H9 (cell line): ENCODE results near the gene ZFP36L1. TPM values are rescaled to one million over a fixed set of nuclear protein-coding genes. Genes with fewer than 3 reads are reported as not detected.

Experiments
- DNase-seq: peaks from one replicate; pipeline ENCODE4 v3.0.0-alpha.2; 2017
- H2AFZ ChIP-seq: one replicate; pipeline ENCODE4 v1.6.1; 2013; ENCODE audit warnings: mild to moderate bottlenecking, low read length, control low read depth, moderate library complexity
- H2AK5ac ChIP-seq: 2 replicates; pipeline ENCODE4 v1.6.1; 2013; ENCODE audit warnings: low read length, control low read depth, mixed read lengths; ENCODE audit not compliant: insufficient read length
- H2BK120ac ChIP-seq: one replicate; pipeline ENCODE4 v1.6.1; 2013; ENCODE audit warnings: low read depth, mild to moderate bottlenecking, low read length, control low read depth, inconsistent platforms; ENCODE audit not compliant: poor library complexity, severe bottlenecking
- H2BK12ac ChIP-seq: 2 replicates; pipeline ENCODE4 v1.6.1; 2013; ENCODE audit warnings: low read length, control low read depth, mixed read lengths, low read depth; ENCODE audit not compliant: insufficient read length
- H2BK15ac ChIP-seq: 2 replicates; pipeline ENCODE4 v1.6.1; 2013; ENCODE audit warnings: low read depth, low read length, control low read depth
- H2BK20ac ChIP-seq: one replicate; pipeline ENCODE4 v1.6.1; 2013; ENCODE audit warnings: low read depth, mild to moderate bottlenecking, low read length, control low read depth, inconsistent platforms; ENCODE audit not compliant: poor library complexity, severe bottlenecking
- H2BK5ac ChIP-seq: 2 replicates; pipeline ENCODE4 v1.6.1; 2013; ENCODE audit warnings: low read length, control low read depth, mixed read lengths; ENCODE audit not compliant: insufficient read length
- H3K14ac ChIP-seq: 2 replicates; pipeline ENCODE4 v1.6.1; 2013; ENCODE audit warnings: low read length, control low read depth; ENCODE audit not compliant: insufficient read depth
- H3K18ac ChIP-seq: 2 replicates; pipeline ENCODE4 v1.6.1; 2013; ENCODE audit warnings: low read depth, mild to moderate bottlenecking, mixed read lengths, low read length, control low read depth; ENCODE audit not compliant: insufficient read length
- H3K23ac ChIP-seq: 2 replicates; pipeline ENCODE4 v1.6.1; 2013; ENCODE audit warnings: low read length, control low read depth, mixed read lengths, low read depth; ENCODE audit not compliant: insufficient read length
- H3K23me2 ChIP-seq: 2 replicates; pipeline ENCODE4 v1.6.1; 2013; ENCODE audit warnings: low read depth, mild to moderate bottlenecking, mixed read lengths, low read length, control low read depth; ENCODE audit not compliant: insufficient read length, poor library complexity, severe bottlenecking
- H3K27ac ChIP-seq: 2 replicates; pipeline ENCODE4 v1.5.1; 2013; ENCODE audit warnings: low read length, control low read depth, mixed read lengths, low read depth; ENCODE audit not compliant: insufficient read length
- H3K27me3 ChIP-seq: 2 replicates; pipeline ENCODE4 v1.6.1; 2013; ENCODE audit warnings: low read length, control low read depth, inconsistent platforms; ENCODE audit not compliant: insufficient read depth
- H3K4ac ChIP-seq: 2 replicates; pipeline ENCODE4 v1.6.1; 2013; ENCODE audit warnings: low read depth, mild to moderate bottlenecking, control low read depth, inconsistent platforms, low read length, moderate library complexity
- H3K4me1 ChIP-seq: 2 replicates; pipeline ENCODE4 v1.6.1; 2013; ENCODE audit warnings: low read length, control low read depth, inconsistent platforms; ENCODE audit not compliant: insufficient read depth
- H3K4me2 ChIP-seq: 2 replicates; pipeline ENCODE4 v1.6.1; 2013; ENCODE audit warnings: low read length, control low read depth, mixed read lengths; ENCODE audit not compliant: insufficient read length, insufficient read depth
- H3K56ac ChIP-seq: 2 replicates; pipeline ENCODE4 v1.6.1; 2013; ENCODE audit warnings: low read depth, mild to moderate bottlenecking, mixed read lengths, low read length, control low read depth; ENCODE audit not compliant: insufficient read length
- H3K79me1 ChIP-seq: 2 replicates; pipeline ENCODE4 v1.6.1; 2013; ENCODE audit warnings: low read depth, mild to moderate bottlenecking, moderate library complexity, low read length, control low read depth, inconsistent platforms; ENCODE audit not compliant: insufficient read depth, poor library complexity, severe bottlenecking
- H3K79me2 ChIP-seq: 2 replicates; pipeline ENCODE4 v1.6.1; 2013; ENCODE audit warnings: low read length, control low read depth, inconsistent platforms; ENCODE audit not compliant: insufficient read depth
- H3K9ac ChIP-seq: 2 replicates; pipeline ENCODE4 v1.6.1; 2013; ENCODE audit warnings: low read length, control low read depth, mixed read lengths; ENCODE audit not compliant: insufficient read length; ENCODE audit errors: extremely low read depth
- H3K9me3 ChIP-seq: one replicate; pipeline ENCODE4 v1.6.1; 2013; ENCODE audit warnings: low read depth, low read length, inconsistent platforms; ENCODE audit not compliant: control insufficient read depth
- H3T11ph ChIP-seq: one replicate; pipeline ENCODE4 v1.6.1; 2013; ENCODE audit warnings: mild to moderate bottlenecking, low read length, control low read depth, inconsistent platforms
- H4K20me1 ChIP-seq: one replicate; pipeline ENCODE4 v1.6.1; 2013; ENCODE audit not compliant: control insufficient read depth, insufficient read length, insufficient read depth
- H4K5ac ChIP-seq: 2 replicates; pipeline ENCODE4 v1.6.1; 2013; ENCODE audit warnings: low read depth, mild to moderate bottlenecking, mixed read lengths, low read length, control low read depth; ENCODE audit not compliant: insufficient read length
- H4K8ac ChIP-seq: replicated peaks from 2 replicates; pipeline ENCODE4 v1.6.1; 2013; ENCODE audit warnings: low read length, control low read depth, mixed read lengths, low read depth; ENCODE audit not compliant: insufficient read length
- H4K91ac ChIP-seq: 2 replicates; pipeline ENCODE4 v1.6.1; 2013; ENCODE audit warnings: low read depth, mild to moderate bottlenecking, moderate library complexity, mixed read lengths, low read length, control low read depth; ENCODE audit not compliant: insufficient read length
- H3K27ac Mint-ChIP-seq, 3 experiments: 2 replicates in 2 of 3; 3 replicates in 1 of 3; pipeline ENCODE4 v1.8.0; 2020 to 2021; ENCODE audit warnings: mixed read lengths in 3 of 3, mild to moderate bottlenecking in 1 of 3, moderate library complexity in 1 of 3
- H3K27me3 Mint-ChIP-seq: 2 replicates; pipeline ENCODE4 v1.8.0; 2021; ENCODE audit warnings: low read depth, mild to moderate bottlenecking, moderate library complexity, mixed read lengths
- H3K36me3 Mint-ChIP-seq, 3 experiments: 2 replicates in 2 of 3; 3 replicates in 1 of 3; pipeline ENCODE4 v1.8.0; 2020 to 2021; ENCODE audit warnings: low read depth in 3 of 3, mixed read lengths in 3 of 3; ENCODE audit not compliant: insufficient read depth in 1 of 3
- H3K4me1 Mint-ChIP-seq, 2 experiments: 2 replicates each; pipeline ENCODE4 v1.8.0; 2020; ENCODE audit warnings: mixed read lengths in 2 of 2
- H3K4me3 Mint-ChIP-seq, 2 experiments: 2 replicates in 1 of 2; 3 replicates in 1 of 2; pipeline ENCODE4 v1.8.0; 2020 to 2021; ENCODE audit warnings: mild to moderate bottlenecking in 2 of 2, mixed read lengths in 2 of 2, moderate library complexity in 1 of 2
- H3K9me3 Mint-ChIP-seq, 2 experiments: 2 replicates in 1 of 2; 3 replicates in 1 of 2; pipeline ENCODE4 v1.8.0; 2020; ENCODE audit warnings: mild to moderate bottlenecking in 2 of 2, mixed read lengths in 2 of 2, moderate library complexity in 1 of 2
- CTCF ChIP-seq: fragments of 200-600 bp; sonication (generic); conservative IDR thresholded peaks from 3 replicates; pipeline ENCODE4 v1.8.0; 2021; ENCODE audit warnings: antibody characterized with exemption, mild to moderate bottlenecking
- WGBS: extraction: QIAGEN DNeasy Blood & Tissue Kit; methylation state at CpG from one replicate; pipeline ENCODE4 v1.1.7; 2013; ENCODE audit warnings: missing lambda C conversion rate, low lambda C conversion rate, mixed read lengths; ENCODE audit not compliant: insufficient read length; ENCODE audit errors: extremely low coverage; 5-methylcytosine and 5-hydroxymethylcytosine counted together
- total RNA-seq: library from RNA; stranded (reverse); gene quantifications from 2 replicates; pipeline ENCODE4 v1.2.1, GENCODE V29; 2021

The ZFP36L1 gene
- total RNA-seq, 1 experiment from 2014 or later: 109 TPM

- H3K9ac ChIP-seq: no peak overlapping the region
- H3T11ph ChIP-seq: no peak overlapping the region
- no peak overlapping the region for H2AFZ ChIP-seq
- H4K8ac ChIP-seq: peak overlapping the region; percentile 16
- no peaks in the 10 kb centered on the region for H3K36me3 Mint-ChIP-seq
- H3K79me2 ChIP-seq: no peaks in the 10 kb centered on the region
- no peak overlapping the region for H4K5ac ChIP-seq
- no peak overlapping the region for H3K27ac ChIP-seq
- no peaks in the 10 kb centered on the region for H3K27me3 ChIP-seq
- no peak overlapping the region; a peak in 1 of 5 replicates for H3K4me3 Mint-ChIP-seq
- no peak overlapping the region for H2AK5ac ChIP-seq
- no peak overlapping the region; the same call in 1 of the 2 replicates for H3K4ac ChIP-seq
- no peak overlapping the region for H3K4me2 ChIP-seq
- peaks cover 2% of the 10 kb centered on the region for H3K27me3 Mint-ChIP-seq
- H2BK120ac ChIP-seq: no peak overlapping the region
- no peaks in the 10 kb centered on the region for H3K79me1 ChIP-seq
- no peak overlapping the region for H3K14ac ChIP-seq
- H2BK15ac ChIP-seq: no peak overlapping the region
- no peak overlapping the region for H2BK12ac ChIP-seq
- no peak overlapping the region for H3K23ac ChIP-seq
- no peak for TF ChIP-seq CTCF
- no peaks in the 10 kb centered on the region for H4K20me1 ChIP-seq
- no peaks in the 10 kb centered on the region for H3K9me3 ChIP-seq
- H3K23me2 ChIP-seq: no peaks in the 10 kb centered on the region
- no peak overlapping the region for H3K18ac ChIP-seq
- no peak overlapping the region for H3K27ac Mint-ChIP-seq
- no peak for DNase-seq
- no peak overlapping the region for H2BK20ac ChIP-seq
- no peaks in the 10 kb centered on the region; a peak in 1 of 5 replicates for H3K9me3 Mint-ChIP-seq
- H4K91ac ChIP-seq: no peak overlapping the region
- H3K56ac ChIP-seq: no peak overlapping the region
- H2BK5ac ChIP-seq: no peak overlapping the region
- H3K4me1 Mint-ChIP-seq: peaks cover 17% of the 10 kb centered on the region in 2 experiments
- WGBS: no CpG with 5 or more reads among the region's 1 CpG
- H3K4me1 ChIP-seq: peaks cover 2% of the 10 kb centered on the region; the same call in 1 of the 2 replicates
Measured at GRCh38 chr14:68824207-68824516, 31.3 kb upstream of the ZFP36L1 start.
